GM23248 (cell line): ENCODE measurements around the gene AOPEP. TPM values are rescaled to one million over a fixed set of nuclear protein-coding genes. Genes with fewer than 3 reads are reported as not detected.

Experiments
- DNase-seq: peaks from one replicate; pipeline ENCODE4 v3.0.0-alpha.2; 2015
- H2AFZ ChIP-seq: fragments of 200-600 bp; sonication (generic); 2 replicates; pipeline ENCODE4 v1.6.1; 2016; ENCODE audit warnings: antibody characterized with exemption
- H3F3A ChIP-seq: fragments of 200-600 bp; sonication (generic); 2 replicates; pipeline ENCODE4 v1.6.1; 2016; ENCODE audit warnings: mild to moderate bottlenecking, antibody characterized with exemption, mixed run types; ENCODE audit not compliant: insufficient read depth
- H3K27ac ChIP-seq: fragments of 200-600 bp; sonication (generic); 2 replicates; pipeline ENCODE4 v1.5.1; 2016; ENCODE audit warnings: mild to moderate bottlenecking
- H3K27me3 ChIP-seq: fragments of 200-600 bp; sonication (generic); replicated peaks from 2 replicates; pipeline ENCODE4 v1.6.1; 2016; ENCODE audit warnings: mild to moderate bottlenecking; ENCODE audit not compliant: insufficient read depth
- H3K36me3 ChIP-seq: fragments of 200-600 bp; sonication (generic); 2 replicates; pipeline ENCODE4 v1.6.1; 2016; ENCODE audit warnings: low read depth, mild to moderate bottlenecking
- H3K4me1 ChIP-seq: fragments of 200-600 bp; sonication (generic); 2 replicates; pipeline ENCODE4 v1.6.1; 2016; ENCODE audit warnings: mild to moderate bottlenecking; ENCODE audit not compliant: insufficient read depth
- H3K4me2 ChIP-seq: fragments of 200-600 bp; sonication (generic); one replicate; pipeline ENCODE4 v1.6.1; 2016; ENCODE audit warnings: mild to moderate bottlenecking; ENCODE audit not compliant: unreplicated experiment
- H3K4me3 ChIP-seq: fragments of 200-600 bp; sonication (generic); 2 replicates; pipeline ENCODE4 v1.5.1; 2016; ENCODE audit warnings: mild to moderate bottlenecking
- H3K79me2 ChIP-seq: fragments of 200-600 bp; sonication (generic); 2 replicates; pipeline ENCODE4 v1.6.1; 2016; ENCODE audit warnings: mild to moderate bottlenecking; ENCODE audit not compliant: insufficient read depth
- H3K9ac ChIP-seq: fragments of 200-600 bp; sonication (generic); 2 replicates; pipeline ENCODE4 v1.6.1; 2016; ENCODE audit warnings: mild to moderate bottlenecking
- H3K9me2 ChIP-seq: fragments of 200-600 bp; sonication (generic); 2 replicates; pipeline ENCODE4 v1.6.1; 2016; ENCODE audit warnings: mixed run types, mild to moderate bottlenecking, moderate library complexity; ENCODE audit not compliant: insufficient read depth
- H3K9me3 ChIP-seq: fragments of 200-600 bp; sonication (generic); one replicate; pipeline ENCODE4 v1.6.1; 2017; ENCODE audit warnings: low read depth
- H4K20me1 ChIP-seq: fragments of 200-600 bp; sonication (generic); 2 replicates; pipeline ENCODE4 v1.6.0; 2016; ENCODE audit not compliant: insufficient read depth
- EZH2 ChIP-seq: fragments of 200-600 bp; sonication (generic); IDR thresholded peaks from 2 replicates; pipeline ENCODE4 v1.6.1; 2018; ENCODE audit warnings: antibody characterized with exemption, mild to moderate bottlenecking; ENCODE audit not compliant: insufficient read depth, poor library complexity, severe bottlenecking
- EZH2phosphoT487 ChIP-seq: fragments of 200-600 bp; sonication (generic); IDR thresholded peaks from 2 replicates; pipeline ENCODE4 v1.6.1; 2018; ENCODE audit warnings: antibody characterized with exemption, moderate library complexity, mild to moderate bottlenecking, low read depth; ENCODE audit not compliant: insufficient read depth
- WGBS, 2 experiments: methylation state at CpG; one replicate each; pipeline ENCODE4 v1.1.6; 2015 to 2017; ENCODE audit warnings: low lambda C conversion rate in 2 of 2, low coverage in 1 of 2; ENCODE audit errors: missing lambda C conversion rate in 2 of 2; 5-methylcytosine and 5-hydroxymethylcytosine counted together
- in situ Hi-C: fragments of 300-500 bp; cut with MboI; formaldehyde crosslinking; loops from 2 replicates; pipeline ENCODE4 v1.15.0; 2020
- polyA plus RNA-seq: library from polyadenylated mRNA; unstranded; fragments of >200 nt; fragmentation: Nextera tagmentation; extraction: Ambion mirVana; gene quantifications from 2 replicates; pipeline ENCODE4 v1.2.1, GENCODE V29; 2016
- total RNA-seq: library from RNA; depleted of rRNA; stranded (reverse); fragments of >200 nt; shearing (Covaris generic); gene quantifications from 2 replicates; pipeline ENCODE4 v1.2.3, GENCODE V29; 2014

Gene AOPEP
- total and polyA plus RNA-seq, 2 experiments from 2014 or later: 90.0 to 120 TPM

DNA sequence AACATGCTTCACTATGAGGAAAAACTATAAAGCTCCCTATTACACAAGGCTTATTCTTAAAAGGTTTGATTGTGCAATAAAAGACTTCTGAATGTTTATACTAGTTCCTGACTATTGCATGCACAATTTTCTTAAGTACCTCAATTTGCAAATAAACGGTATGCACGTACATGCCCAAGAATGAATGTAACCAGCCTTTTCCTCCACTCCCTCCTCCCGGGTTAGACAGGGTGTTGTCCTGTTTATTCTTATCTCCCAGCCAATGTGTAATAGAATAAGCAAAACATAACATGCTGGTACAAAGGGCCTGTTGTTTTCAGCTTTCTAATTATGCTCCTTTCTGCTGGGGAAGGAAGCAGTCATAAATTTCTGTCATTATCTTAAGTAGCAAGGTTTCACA lies 79.1 kb downstream of the AOPEP start:
- peak overlapping the region; percentile 81 for H3K9ac ChIP-seq
- H3K4me1 ChIP-seq: peaks cover 45% of the 10 kb centered on the region
- no peaks in the 10 kb centered on the region for H3K9me3 ChIP-seq
- WGBS, 2 experiments: 0% methylated on average over 3 of the region's 3 CpGs
- H3K9me2 ChIP-seq: no peaks in the 10 kb centered on the region
- in situ Hi-C loops: no loop called here
- H3K36me3 ChIP-seq: no peaks in the 10 kb centered on the region
- H3K4me3 ChIP-seq: peak overlapping the region; percentile 25; the same call in 1 of the 2 replicates
- H3K27ac ChIP-seq: peak overlapping the region; percentile 92
- peak; percentile 96 for DNase-seq
- peak overlapping the region; percentile 20; the same call in 1 of the 2 replicates for H2AFZ ChIP-seq
- no peaks in the 10 kb centered on the region for H4K20me1 ChIP-seq
- no peaks in the 10 kb centered on the region for H3K27me3 ChIP-seq
- peak overlapping the region; percentile 55 for H3K4me2 ChIP-seq
- no peaks in the 10 kb centered on the region for H3K79me2 ChIP-seq
- no peak for TF ChIP-seq EZH2
- peak; percentile 71; the same call in 1 of the 2 replicates for TF ChIP-seq EZH2phosphoT487
- peaks cover 32% of the 10 kb centered on the region for H3F3A ChIP-seq

DNA sequence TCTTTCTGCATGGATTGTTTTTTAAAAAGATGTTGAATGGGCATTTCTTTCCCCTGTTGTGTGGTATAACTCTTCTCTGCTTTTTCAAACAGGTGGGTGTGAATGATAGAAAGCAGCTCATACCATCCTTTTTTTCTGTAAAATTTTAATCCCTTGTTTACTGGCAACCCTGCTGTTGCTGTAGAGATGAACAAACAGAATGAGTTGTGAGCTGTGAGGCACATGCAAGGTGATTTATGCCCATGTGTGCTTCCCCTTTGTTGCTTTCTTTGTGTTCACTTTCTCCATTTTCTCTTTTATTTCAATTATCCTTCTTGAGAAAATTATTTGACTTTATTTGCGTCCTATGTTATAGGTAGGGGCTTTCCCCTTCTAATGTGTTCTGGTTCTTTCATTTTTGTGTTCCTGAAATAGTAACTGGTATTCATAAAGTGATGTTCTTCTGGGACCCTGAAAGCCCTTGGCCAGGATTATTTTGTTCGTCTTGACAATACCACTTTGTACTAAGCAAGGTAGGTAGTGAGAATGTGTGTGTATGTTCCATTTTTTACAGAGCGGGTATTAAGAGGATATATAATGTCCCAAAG lies 79.9 kb downstream of the AOPEP start:
- Histone ChIP-seq H3K27me3 (no peaks in the 10 kb centered on the region), H3F3A (peaks cover 27% of the 10 kb centered on the region), H3K79me2 (no peaks in the 10 kb centered on the region), H3K9ac (peak overlapping the region; percentile 81), H3K9me2 (no peaks in the 10 kb centered on the region), H4K20me1 (no peaks in the 10 kb centered on the region), H3K4me1 (peaks cover 37% of the 10 kb centered on the region), H3K36me3 (no peaks in the 10 kb centered on the region), H3K4me3 (0 out of 2 replicates have a peak overlapping the region, but pooled peaks have one; percentile 25), H3K9me3 (no peaks in the 10 kb centered on the region), H2AFZ (peak overlapping the region; percentile 20; the same call in 1 of the 2 replicates), H3K27ac (peak overlapping the region; percentile 92), H3K4me2 (peak overlapping the region; percentile 55)
- TF ChIP-seq EZH2phosphoT487: no peak
- no peak for TF ChIP-seq EZH2
- WGBS, 2 experiments: 90 to 91% methylated on average over 3 of the region's 3 CpGs
- DNase-seq: peak; percentile 61
- in situ Hi-C loops: no loop called here

- WGBS, 2 experiments: 97 to 99% methylated on average over 3 of the region's 3 CpGs
These were observed 81.1 kb downstream of the AOPEP start for GRCh38 chr9:94807556-94807955.

GRCh38 chr9:94808926-94809700 lies 82.6 kb downstream of the AOPEP start:
- Histone ChIP-seq H3K4me2 (no peak overlapping the region), H3K79me2 (no peaks in the 10 kb centered on the region), H3K9ac (no peak overlapping the region), H3K27me3 (no peaks in the 10 kb centered on the region), H3K9me2 (no peaks in the 10 kb centered on the region), H2AFZ (no peak overlapping the region), H3K9me3 (no peaks in the 10 kb centered on the region), H4K20me1 (no peaks in the 10 kb centered on the region), H3K4me1 (peaks cover 39% of the 10 kb centered on the region), H3K36me3 (no peaks in the 10 kb centered on the region), H3K4me3 (no peak overlapping the region), H3F3A (peaks cover 22% of the 10 kb centered on the region), H3K27ac (no peak overlapping the region; the same call in 1 of the 2 replicates)
- DNase-seq: no peak
- in situ Hi-C loops: no loop called here
- 97 to 99% methylated on average over 6 of the region's 6 CpGs for WGBS, 2 experiments
- no peak for TF ChIP-seq EZH2phosphoT487
- TF ChIP-seq EZH2: no peak

More at GRCh38 chr9:94807556-94807955, 81.1 kb downstream of the AOPEP start:
- H3K4me2 ChIP-seq: no peak overlapping the region
- no peak overlapping the region for H3K4me3 ChIP-seq
- TF ChIP-seq EZH2 (no peak), EZH2phosphoT487 (no peak)
- no peaks in the 10 kb centered on the region for H4K20me1 ChIP-seq
- H3K9me3 ChIP-seq: no peaks in the 10 kb centered on the region
- DNase-seq: no peak
- H3K9ac ChIP-seq: no peak overlapping the region
- peaks cover 36% of the 10 kb centered on the region for H3K4me1 ChIP-seq
- no peaks in the 10 kb centered on the region for H3K9me2 ChIP-seq
- peaks cover 25% of the 10 kb centered on the region for H3F3A ChIP-seq
- no peaks in the 10 kb centered on the region for H3K79me2 ChIP-seq
- H3K27me3 ChIP-seq: no peaks in the 10 kb centered on the region
- no peak overlapping the region for H3K27ac ChIP-seq
- in situ Hi-C loops: no loop called here
- no peak overlapping the region for H2AFZ ChIP-seq
- H3K36me3 ChIP-seq: no peaks in the 10 kb centered on the region
